ENCODE measurements around the gene MPZL3.

The MPZL3 gene

DNA sequence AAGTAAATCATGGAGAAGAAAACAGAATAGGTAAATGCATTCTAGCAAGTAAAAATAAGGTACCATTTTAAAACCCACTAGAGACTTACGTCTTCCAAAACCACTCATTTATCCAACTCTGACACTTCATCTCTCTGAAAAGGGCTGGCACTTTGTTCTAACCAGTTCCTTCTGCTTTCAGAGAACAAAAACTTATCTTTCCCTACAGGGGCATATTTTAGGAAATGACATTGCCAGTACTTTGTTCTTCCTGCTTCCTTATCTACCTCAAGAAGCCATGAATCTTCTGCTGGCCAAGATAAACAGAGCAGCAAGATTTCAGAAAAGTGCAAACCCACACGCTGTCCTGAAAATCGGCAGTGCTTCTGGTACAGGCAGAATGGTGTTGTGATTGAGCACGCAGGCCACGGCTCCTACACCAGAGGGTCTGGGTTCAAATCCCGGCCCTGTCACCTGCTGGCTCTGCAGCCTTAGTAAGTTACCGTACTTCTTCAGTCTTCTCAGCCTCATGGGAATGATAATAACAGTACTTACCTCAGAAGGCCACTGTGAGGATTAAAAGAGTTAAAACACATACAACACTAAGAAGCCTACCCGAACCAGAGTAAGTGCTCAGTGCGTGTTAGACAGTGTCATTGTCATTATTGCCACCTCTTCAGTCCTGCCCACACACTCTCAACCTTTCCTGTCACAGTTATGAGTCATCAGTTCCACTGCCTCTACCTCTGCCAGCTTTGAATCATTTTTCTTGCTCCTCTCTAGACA is 11.0 kb downstream of the MPZL3 start:
- no peak overlapping the region for H3K4me3 ChIP-seq (ENCODE audit: low read length)

DNA sequence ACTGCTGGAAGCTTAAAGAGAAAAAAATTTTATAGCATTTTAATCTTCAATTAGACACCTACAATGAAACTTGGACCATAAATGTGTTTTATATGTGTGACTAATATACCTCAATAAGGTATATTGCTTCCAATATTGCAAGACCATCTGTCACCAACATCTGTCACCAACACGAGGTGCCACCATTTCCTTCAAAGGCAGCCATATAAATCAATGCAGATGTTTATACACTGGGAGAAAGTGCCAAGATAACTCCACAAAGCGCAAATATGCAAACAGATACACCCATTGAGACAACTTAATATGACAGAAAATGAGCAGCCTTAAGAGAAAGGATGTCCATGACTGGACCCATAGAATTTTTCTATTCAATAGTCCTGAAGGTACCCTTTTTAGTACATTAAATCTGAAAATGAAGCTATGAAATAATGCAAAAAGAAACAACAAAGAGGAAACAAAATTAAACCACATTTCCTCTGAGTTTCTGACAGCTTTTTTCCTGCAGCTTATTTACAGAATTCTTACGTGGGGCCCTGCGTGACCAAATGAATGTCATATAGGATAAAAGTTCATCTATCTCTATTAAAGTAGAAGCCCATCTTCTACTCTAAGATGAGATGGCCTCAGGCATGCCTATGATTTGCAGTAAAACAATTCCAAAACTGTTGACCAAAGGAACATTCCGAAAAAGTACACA is 12.5 kb downstream of the MPZL3 start:
- no peaks in the 10 kb centered on the region for H3K36me3 ChIP-seq (ENCODE audit: control insufficient read depth, insufficient read depth, low read length)
- no peak overlapping the region for H3K4me3 ChIP-seq (ENCODE audit: low read length)
- no peaks in the 10 kb centered on the region for H3K9me3 ChIP-seq (ENCODE audit: control insufficient read depth, low read length)
- H3K4me1 ChIP-seq (ENCODE audit: control insufficient read depth, insufficient read depth, low read length), result peaks cover 34% of the 10 kb centered on the region
- H3K27me3 ChIP-seq (ENCODE audit: control insufficient read depth, insufficient read depth, low read length), result no peaks in the 10 kb centered on the region
- no peak overlapping the region for H3K9ac ChIP-seq (ENCODE audit: low read length)

More for the DNA sequence above, 11.0 kb downstream of the MPZL3 start:
- Histone ChIP-seq H3K36me3 (ENCODE audit: control insufficient read depth, insufficient read depth, low read length) (no peaks in the 10 kb centered on the region), H3K4me1 (ENCODE audit: control insufficient read depth, insufficient read depth, low read length) (peaks cover 34% of the 10 kb centered on the region), H3K9me3 (ENCODE audit: control insufficient read depth, low read length) (no peaks in the 10 kb centered on the region), H3K9ac (ENCODE audit: low read length) (peak overlapping the region; percentile 20), H3K27me3 (ENCODE audit: control insufficient read depth, insufficient read depth, low read length) (no peaks in the 10 kb centered on the region)

DNA sequence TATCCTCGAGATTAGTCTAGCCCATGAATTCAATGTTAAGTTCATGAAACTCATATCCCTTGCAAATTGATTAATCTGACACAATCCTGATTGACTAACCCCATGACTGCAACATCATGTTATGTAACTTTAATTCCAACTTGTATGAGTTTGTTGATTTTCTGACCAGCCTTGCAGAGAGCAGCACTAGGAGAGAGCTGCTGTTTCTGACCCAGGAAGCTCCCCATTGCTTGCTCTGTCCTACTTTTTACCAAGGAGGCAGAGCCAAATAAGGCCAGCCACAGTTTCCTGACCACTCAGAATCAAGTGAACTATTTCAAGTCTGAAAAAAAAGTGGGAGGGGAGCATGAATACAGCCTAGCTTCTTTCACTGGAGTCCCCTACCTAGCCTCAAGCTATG is 13.2 kb downstream of the MPZL3 start:
- peaks cover 34% of the 10 kb centered on the region for H3K4me1 ChIP-seq (ENCODE audit: control insufficient read depth, insufficient read depth, low read length)
- no peaks in the 10 kb centered on the region for H3K9me3 ChIP-seq (ENCODE audit: control insufficient read depth, low read length)
- H3K4me3 ChIP-seq (ENCODE audit: low read length), result no peak overlapping the region
- H3K27me3 ChIP-seq (ENCODE audit: control insufficient read depth, insufficient read depth, low read length), result no peaks in the 10 kb centered on the region
- H3K36me3 ChIP-seq (ENCODE audit: control insufficient read depth, insufficient read depth, low read length), result no peaks in the 10 kb centered on the region
- no peak overlapping the region for H3K9ac ChIP-seq (ENCODE audit: low read length)

DNA sequence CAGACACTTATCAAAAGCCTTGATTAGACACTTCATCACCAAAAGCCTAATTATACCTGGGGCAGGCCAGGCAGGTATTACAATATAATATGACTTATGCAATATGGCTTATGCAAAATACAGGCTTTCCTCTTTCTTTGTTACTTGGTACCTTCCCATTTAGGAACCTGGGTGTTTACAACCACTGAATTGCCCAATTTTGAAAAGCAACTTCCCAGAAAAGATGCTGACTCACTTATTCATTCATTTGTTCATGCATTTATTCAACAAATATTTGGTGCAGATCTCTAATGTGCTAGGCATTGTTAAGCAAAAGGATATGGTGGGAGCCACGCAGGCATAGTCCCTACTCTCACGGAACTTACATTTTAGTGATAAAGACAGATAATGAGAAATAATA is 13.7 kb downstream of the MPZL3 start:
- Histone ChIP-seq H3K4me3 (ENCODE audit: low read length) (no peak overlapping the region), H3K9ac (ENCODE audit: low read length) (no peak overlapping the region), H3K4me1 (ENCODE audit: control insufficient read depth, insufficient read depth, low read length) (peaks cover 34% of the 10 kb centered on the region), H3K36me3 (ENCODE audit: control insufficient read depth, insufficient read depth, low read length) (no peaks in the 10 kb centered on the region), H3K9me3 (ENCODE audit: control insufficient read depth, low read length) (no peaks in the 10 kb centered on the region), H3K27me3 (ENCODE audit: control insufficient read depth, insufficient read depth, low read length) (no peaks in the 10 kb centered on the region)

DNA sequence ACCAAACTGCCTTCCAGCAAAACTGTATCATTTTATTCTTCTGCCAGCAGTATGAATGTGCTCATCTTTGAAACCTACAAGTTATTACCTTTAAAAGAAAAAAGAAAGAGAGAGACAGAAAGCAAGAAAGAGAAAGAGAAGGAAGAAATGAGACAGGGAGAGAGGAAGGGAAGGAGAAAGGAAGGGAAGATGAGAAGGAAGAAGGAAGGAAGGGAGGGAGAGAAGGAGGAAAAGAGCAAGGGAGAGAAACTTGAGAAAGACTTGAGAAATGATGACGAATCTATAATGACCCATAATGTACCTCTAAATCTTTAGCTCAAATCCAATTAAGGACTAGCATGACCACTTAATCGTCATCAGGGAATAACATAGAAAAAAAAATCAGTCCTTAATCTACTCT is 16.0 kb downstream of the MPZL3 start:
- Histone ChIP-seq H3K27me3 (ENCODE audit: control insufficient read depth, insufficient read depth, low read length) (no peaks in the 10 kb centered on the region), H3K36me3 (ENCODE audit: control insufficient read depth, insufficient read depth, low read length) (no peaks in the 10 kb centered on the region), H3K4me3 (ENCODE audit: low read length) (no peak overlapping the region), H3K9ac (ENCODE audit: low read length) (no peak overlapping the region), H3K9me3 (ENCODE audit: control insufficient read depth, low read length) (no peaks in the 10 kb centered on the region), H3K4me1 (ENCODE audit: control insufficient read depth, insufficient read depth, low read length) (peaks cover 24% of the 10 kb centered on the region)

DNA sequence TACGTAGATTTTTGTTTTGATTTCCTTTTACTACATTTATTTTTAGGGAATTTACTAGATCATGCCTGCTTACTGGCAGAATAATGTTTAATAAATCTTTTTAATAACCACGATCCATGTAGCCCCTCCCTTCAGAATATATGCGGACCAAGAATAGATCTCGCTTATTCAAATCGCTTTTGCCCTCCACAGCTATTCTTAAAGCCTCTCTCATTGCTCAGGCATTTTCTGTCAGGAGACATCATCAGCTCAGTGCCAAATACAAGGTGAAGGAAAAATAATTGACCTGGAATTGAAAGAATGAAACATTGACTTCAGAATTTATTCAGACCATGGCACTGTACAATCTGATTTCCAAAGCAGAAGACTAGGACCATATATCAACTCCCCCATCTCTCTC is 17.3 kb downstream of the MPZL3 start:
- Histone ChIP-seq H3K9me3 (ENCODE audit: control insufficient read depth, low read length) (no peaks in the 10 kb centered on the region), H3K36me3 (ENCODE audit: control insufficient read depth, insufficient read depth, low read length) (no peaks in the 10 kb centered on the region), H3K4me3 (ENCODE audit: low read length) (no peak overlapping the region), H3K27me3 (ENCODE audit: control insufficient read depth, insufficient read depth, low read length) (no peaks in the 10 kb centered on the region), H3K9ac (ENCODE audit: low read length) (no peak overlapping the region), H3K4me1 (ENCODE audit: control insufficient read depth, insufficient read depth, low read length) (peaks cover 11% of the 10 kb centered on the region)

DNA sequence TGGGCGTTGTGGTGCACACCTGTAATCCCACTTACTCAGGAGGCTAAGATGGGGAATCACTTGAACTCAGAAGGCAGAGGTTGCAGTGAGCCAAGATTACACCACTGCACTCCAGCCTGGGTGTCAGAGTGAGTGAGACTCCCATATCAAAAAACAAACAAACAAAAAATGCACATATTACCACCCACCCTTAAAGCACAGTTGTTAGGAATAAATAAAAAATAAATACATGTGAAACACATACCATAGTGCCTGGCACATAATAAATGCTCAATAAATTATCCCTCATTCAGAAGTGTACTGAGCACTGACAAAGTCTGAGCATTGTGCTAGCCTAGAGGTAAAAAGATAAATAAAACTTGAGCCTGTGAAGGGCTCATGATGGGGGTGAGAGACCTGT is 18.3 kb downstream of the MPZL3 start:
- Histone ChIP-seq H3K27me3 (ENCODE audit: control insufficient read depth, insufficient read depth, low read length) (no peaks in the 10 kb centered on the region), H3K4me3 (ENCODE audit: low read length) (no peak overlapping the region), H3K4me1 (ENCODE audit: control insufficient read depth, insufficient read depth, low read length) (peaks cover 5% of the 10 kb centered on the region), H3K9me3 (ENCODE audit: control insufficient read depth, low read length) (no peaks in the 10 kb centered on the region), H3K9ac (ENCODE audit: low read length) (no peak overlapping the region), H3K36me3 (ENCODE audit: control insufficient read depth, insufficient read depth, low read length) (no peaks in the 10 kb centered on the region)

- no peak overlapping the region for H3K9ac ChIP-seq (ENCODE audit: low read length)
- H3K36me3 ChIP-seq (ENCODE audit: control insufficient read depth, insufficient read depth, low read length), result no peaks in the 10 kb centered on the region
These were observed 18.8 kb downstream of the MPZL3 start for GRCh38 chr11:118233377-118233776.

GRCh38 chr11:118232659-118233058 is 19.5 kb downstream of the MPZL3 start:
- Histone ChIP-seq H3K4me3 (ENCODE audit: low read length) (no peak overlapping the region), H3K9ac (ENCODE audit: low read length) (no peak overlapping the region), H3K27me3 (ENCODE audit: control insufficient read depth, insufficient read depth, low read length) (no peaks in the 10 kb centered on the region), H3K9me3 (ENCODE audit: control insufficient read depth, low read length) (no peaks in the 10 kb centered on the region), H3K4me1 (ENCODE audit: control insufficient read depth, insufficient read depth, low read length) (peaks cover 5% of the 10 kb centered on the region), H3K36me3 (ENCODE audit: control insufficient read depth, insufficient read depth, low read length) (no peaks in the 10 kb centered on the region)

More at GRCh38 chr11:118233377-118233776, 18.8 kb downstream of the MPZL3 start:
- Histone ChIP-seq H3K4me1 (ENCODE audit: control insufficient read depth, insufficient read depth, low read length) (peaks cover 5% of the 10 kb centered on the region), H3K9me3 (ENCODE audit: control insufficient read depth, low read length) (no peaks in the 10 kb centered on the region), H3K4me3 (ENCODE audit: low read length) (no peak overlapping the region), H3K27me3 (ENCODE audit: control insufficient read depth, insufficient read depth, low read length) (no peaks in the 10 kb centered on the region)

- Histone ChIP-seq H3K9ac (ENCODE audit: low read length) (no peak overlapping the region), H3K36me3 (ENCODE audit: control insufficient read depth, insufficient read depth, low read length) (no peaks in the 10 kb centered on the region), H3K9me3 (ENCODE audit: control insufficient read depth, low read length) (no peaks in the 10 kb centered on the region), H3K4me1 (ENCODE audit: control insufficient read depth, insufficient read depth, low read length) (peaks cover under 1% of the 10 kb centered on the region), H3K27me3 (ENCODE audit: control insufficient read depth, insufficient read depth, low read length) (no peaks in the 10 kb centered on the region), H3K4me3 (ENCODE audit: low read length) (no peak overlapping the region)
These were observed 20.7 kb downstream of the MPZL3 start for GRCh38 chr11:118231461-118231860.

DNA sequence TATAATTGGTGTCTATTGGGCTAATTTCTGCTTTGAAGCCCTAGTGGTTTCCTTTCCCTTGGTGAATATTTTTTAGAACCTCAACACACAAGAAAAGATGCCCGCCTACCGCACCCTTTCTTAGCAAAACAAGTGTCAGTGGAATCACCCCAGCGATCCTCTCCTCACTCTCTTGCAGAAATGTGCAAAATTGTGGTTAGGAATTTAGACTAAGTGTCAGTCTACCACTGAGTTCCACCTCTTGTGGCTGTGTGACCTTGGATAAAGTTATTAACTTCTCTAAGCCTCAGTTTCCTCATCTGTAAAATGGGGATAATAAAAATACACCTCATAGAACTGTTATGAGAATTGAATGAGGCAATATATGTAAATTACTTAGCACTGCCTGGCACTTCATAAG is 22.1 kb downstream of the MPZL3 start:
- Histone ChIP-seq H3K4me3 (ENCODE audit: low read length) (no peak overlapping the region), H3K27me3 (ENCODE audit: control insufficient read depth, insufficient read depth, low read length) (no peaks in the 10 kb centered on the region), H3K4me1 (ENCODE audit: control insufficient read depth, insufficient read depth, low read length) (no peaks in the 10 kb centered on the region), H3K9ac (ENCODE audit: low read length) (no peak overlapping the region), H3K9me3 (ENCODE audit: control insufficient read depth, low read length) (no peaks in the 10 kb centered on the region), H3K36me3 (ENCODE audit: control insufficient read depth, insufficient read depth, low read length) (no peaks in the 10 kb centered on the region)

DNA sequence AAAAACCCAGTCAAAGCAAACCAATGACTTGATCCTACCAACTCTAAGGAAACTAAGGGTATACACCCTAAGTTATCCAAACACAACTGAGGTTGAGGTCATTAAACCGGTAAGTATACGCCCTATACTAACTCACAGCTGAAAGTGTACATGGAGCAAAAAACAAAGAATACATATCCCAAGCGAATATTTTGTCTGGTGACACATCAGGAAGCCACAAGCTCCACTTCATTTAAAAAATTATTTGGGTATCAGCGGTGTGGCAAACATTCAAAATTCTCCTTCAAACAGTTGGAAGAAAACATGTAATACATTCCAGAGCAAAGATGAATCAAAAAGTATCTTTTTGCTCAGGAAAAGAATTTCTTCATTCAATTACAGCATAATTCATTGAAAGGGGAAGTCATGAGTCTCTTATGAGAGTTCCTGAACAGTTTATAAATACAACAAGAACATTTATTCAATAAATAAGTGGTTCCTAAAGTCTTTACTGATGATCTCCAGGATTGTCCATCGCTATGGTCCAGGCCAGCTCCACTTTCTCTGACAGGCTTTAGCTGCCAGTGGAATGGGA is 22.8 kb downstream of the MPZL3 start:
- Histone ChIP-seq H3K9me3 (ENCODE audit: control insufficient read depth, low read length) (no peaks in the 10 kb centered on the region), H3K4me3 (ENCODE audit: low read length) (no peak overlapping the region), H3K4me1 (ENCODE audit: control insufficient read depth, insufficient read depth, low read length) (no peaks in the 10 kb centered on the region), H3K36me3 (ENCODE audit: control insufficient read depth, insufficient read depth, low read length) (no peaks in the 10 kb centered on the region), H3K27me3 (ENCODE audit: control insufficient read depth, insufficient read depth, low read length) (no peaks in the 10 kb centered on the region), H3K9ac (ENCODE audit: low read length) (no peak overlapping the region)
